Measurements from ENCODE around the gene AOX1. TPM values are rescaled to one million over a fixed set of nuclear protein-coding genes. Genes with fewer than 3 reads are reported as not detected.

AOX1 gene
- total RNA-seq, 1 experiment from 2014 or later = 3.5 TPM

- no peak overlapping the region for H3K27ac Mint-ChIP-seq
- Histone ChIP-seq H3K9me3 (ENCODE audit: control insufficient read depth, low read depth, low read length) (no peaks in the 10 kb centered on the region), H3K4ac (ENCODE audit: low read depth, low read length) (no peak overlapping the region), H2AFZ (ENCODE audit: low read length) (no peak overlapping the region), H3K4me2 (ENCODE audit: insufficient read depth, insufficient read length, low read length) (no peak overlapping the region), H3K23ac (ENCODE audit: insufficient read length, low read depth, low read length) (no peak overlapping the region), H4K5ac (ENCODE audit: insufficient read length, low read depth, low read length) (no peak overlapping the region), H3K27ac (ENCODE audit: insufficient read length, low read depth, low read length) (no peak overlapping the region), H3K27me3 (ENCODE audit: insufficient read depth, low read length) (no peaks in the 10 kb centered on the region), H4K8ac (replicated peaks; ENCODE audit: insufficient read length, low read depth, low read length) (no peak overlapping the region), H4K91ac (ENCODE audit: insufficient read length, low read depth, low read length) (no peak overlapping the region), H3T11ph (ENCODE audit: low read length) (no peak overlapping the region), H2BK15ac (ENCODE audit: low read depth, low read length) (no peak overlapping the region), H3K79me1 (ENCODE audit: insufficient read depth, low read depth, low read length, poor library complexity, severe bottlenecking) (no peaks in the 10 kb centered on the region), H2BK20ac (ENCODE audit: low read depth, low read length, poor library complexity, severe bottlenecking) (no peak overlapping the region), H3K9ac (ENCODE audit: extremely low read depth, insufficient read length, low read length) (no peak overlapping the region), H2AK5ac (ENCODE audit: insufficient read length, low read length) (no peak overlapping the region), H3K23me2 (ENCODE audit: insufficient read length, low read depth, low read length, poor library complexity, severe bottlenecking) (no peaks in the 10 kb centered on the region), H3K79me2 (ENCODE audit: insufficient read depth, low read length) (no peaks in the 10 kb centered on the region), H2BK5ac (ENCODE audit: insufficient read length, low read length) (no peak overlapping the region), H3K56ac (ENCODE audit: insufficient read length, low read depth, low read length) (no peak overlapping the region), H2BK12ac (ENCODE audit: insufficient read length, low read depth, low read length) (no peak overlapping the region), H4K20me1 (ENCODE audit: control insufficient read depth, insufficient read depth, insufficient read length) (no peaks in the 10 kb centered on the region), H3K14ac (ENCODE audit: insufficient read depth, low read length) (no peak overlapping the region), H3K18ac (ENCODE audit: insufficient read length, low read depth, low read length) (no peak overlapping the region), H2BK120ac (ENCODE audit: low read depth, low read length, poor library complexity, severe bottlenecking) (no peak overlapping the region), H3K4me1 (ENCODE audit: insufficient read depth, low read length) (no peaks in the 10 kb centered on the region)
- no peaks in the 10 kb centered on the region; a peak in 1 of 4 replicates for H3K4me1 Mint-ChIP-seq
- H3K27me3 Mint-ChIP-seq (ENCODE audit: low read depth) = no peaks in the 10 kb centered on the region
- H3K36me3 Mint-ChIP-seq (ENCODE audit: insufficient read depth in 1 of 3, low read depth in 3 of 3) = no peaks in the 10 kb centered on the region
- WGBS (ENCODE audit: extremely low coverage, insufficient read length, low lambda C conversion rate) = no CpG with 5 or more reads among the region's 6 CpGs
- H3K9me3 Mint-ChIP-seq = no peaks in the 10 kb centered on the region
- TF ChIP-seq CTCF (conservative IDR thresholded peaks at IDR 0.05) = no peak
- H3K4me3 Mint-ChIP-seq = no peak overlapping the region
- DNase-seq = no peak
These were observed 109.8 kb downstream of the AOX1 start for GRCh38 chr2:200695601-200696000.

Data from H9 (cell line).